ACHN (cell line): ENCODE data around the gene SLC25A36.

Source experiments
- DNase-seq: peaks from one replicate; pipeline ENCODE4 v3.0.0-alpha.2; 2015
- in situ Hi-C: cut with HindIII; loops from 2 replicates; pipeline ENCODE4 v1.10.0; 2017; ENCODE audit warnings: low sequenced_read_pairs, low pct_ligation_motif_present, low pct_unique_long_range_greater_than_20kb

SLC25A36 gene, protein sequence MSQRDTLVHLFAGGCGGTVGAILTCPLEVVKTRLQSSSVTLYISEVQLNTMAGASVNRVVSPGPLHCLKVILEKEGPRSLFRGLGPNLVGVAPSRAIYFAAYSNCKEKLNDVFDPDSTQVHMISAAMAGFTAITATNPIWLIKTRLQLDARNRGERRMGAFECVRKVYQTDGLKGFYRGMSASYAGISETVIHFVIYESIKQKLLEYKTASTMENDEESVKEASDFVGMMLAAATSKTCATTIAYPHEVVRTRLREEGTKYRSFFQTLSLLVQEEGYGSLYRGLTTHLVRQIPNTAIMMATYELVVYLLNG

DNA sequence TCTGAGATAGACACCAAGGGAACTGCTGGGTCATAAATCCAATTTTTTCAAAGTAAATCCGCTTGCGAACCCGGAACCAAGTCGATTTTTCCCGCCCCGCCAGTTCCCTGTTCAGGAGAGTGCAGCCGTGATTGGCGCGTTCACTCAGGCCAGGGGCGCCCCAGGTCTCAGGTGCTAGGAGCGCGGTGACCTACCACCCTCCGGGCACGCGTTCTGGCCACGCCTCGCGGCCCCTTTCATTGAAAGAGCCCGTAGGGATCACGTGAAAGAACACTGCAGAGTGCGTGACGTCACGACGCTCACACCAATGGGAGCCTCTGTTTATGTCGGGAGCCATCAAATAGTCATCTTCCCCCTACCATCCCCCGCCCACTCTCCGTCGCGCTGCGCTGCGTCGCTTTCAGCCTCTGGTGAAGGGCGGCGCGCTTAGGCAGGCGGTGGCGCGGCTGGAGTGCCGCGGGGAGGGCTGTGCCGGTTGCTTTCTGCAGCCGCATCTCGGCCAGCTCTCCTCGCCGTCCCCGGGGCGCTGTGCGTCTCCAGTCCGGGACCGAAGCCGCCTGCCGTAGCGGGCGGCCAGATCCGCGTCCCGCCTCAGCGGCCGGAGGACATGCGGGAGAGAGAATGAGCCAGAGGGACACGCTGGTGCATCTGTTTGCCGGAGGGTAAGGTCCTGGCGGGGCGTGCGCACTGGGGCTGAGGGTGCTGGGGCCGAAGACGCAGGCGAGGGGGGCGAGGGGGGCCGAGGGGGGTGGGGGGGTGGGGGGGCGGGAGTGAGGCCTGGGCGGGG is at the start of gene SLC25A36:
Gene SLC25A36, plus strand, starts transcription at position 403 of the 787 bp plus-strand sequence. Its CDS starts 219 bp downstream, at position 622.
- peak; percentile 96 for DNase-seq
- in situ Hi-C loops: no loop called here

DNA sequence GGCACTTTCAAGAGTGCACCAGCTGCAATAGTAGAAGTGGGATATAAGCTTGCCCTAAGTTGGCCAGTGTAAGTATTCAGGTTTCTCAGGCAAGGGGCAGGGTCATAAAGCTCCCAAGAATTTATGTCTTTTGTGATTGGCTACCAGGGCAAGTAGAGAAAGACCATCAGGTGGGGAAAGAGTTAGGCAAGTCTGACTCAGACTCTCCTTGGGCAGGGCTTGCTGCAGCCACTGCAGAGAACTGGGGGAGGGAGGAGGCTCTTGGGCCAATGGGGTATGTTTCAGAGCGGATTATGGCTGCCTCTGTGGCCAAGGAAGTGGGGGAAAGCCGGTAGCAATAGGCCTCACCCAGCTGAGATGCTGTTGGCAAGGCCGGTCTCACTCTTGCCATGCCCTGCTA is 44.6 kb upstream of the SLC25A36 start:
- DNase-seq: no peak
- in situ Hi-C loops: no loop called here

DNA sequence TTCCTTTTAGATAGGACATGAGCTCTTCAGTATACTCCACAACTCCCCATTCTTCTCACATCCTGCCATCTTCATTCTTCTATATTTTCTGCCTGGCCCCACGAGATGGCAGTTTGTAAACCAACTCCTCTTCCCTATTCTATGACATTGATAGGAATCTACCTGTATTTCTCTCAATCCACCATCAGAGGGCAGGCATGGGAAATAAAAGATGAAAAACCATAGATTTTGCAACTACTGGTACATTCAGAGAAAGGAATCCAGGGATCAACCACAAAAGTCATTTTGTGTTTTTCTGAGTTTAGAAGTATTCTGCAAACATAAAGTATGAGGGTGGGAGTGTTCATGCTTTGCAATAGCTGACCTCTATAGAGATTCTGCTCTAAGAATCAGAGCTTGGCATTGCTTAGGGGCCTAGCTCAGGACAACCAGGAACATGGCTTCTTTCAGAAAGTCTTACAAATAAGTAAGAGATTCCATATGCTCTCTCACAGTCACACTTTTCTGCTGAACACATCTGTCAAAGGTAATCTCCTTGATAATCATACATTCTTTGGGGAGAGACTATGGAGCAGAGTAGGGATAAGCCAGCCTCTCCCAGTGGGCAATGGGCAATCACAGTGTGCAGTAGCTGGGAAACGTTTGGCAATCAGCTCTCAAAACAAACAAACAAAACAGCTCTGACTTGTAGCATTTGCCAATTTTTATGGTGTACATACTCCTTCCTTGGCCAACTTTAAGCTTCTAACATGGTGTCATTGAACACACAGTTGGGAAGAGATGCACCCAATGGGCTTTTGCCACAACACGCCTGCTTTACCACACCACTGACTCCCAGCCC is 43.1 kb upstream of the SLC25A36 start:
- peak; percentile 57 for DNase-seq
- in situ Hi-C loops: no loop called here

DNA sequence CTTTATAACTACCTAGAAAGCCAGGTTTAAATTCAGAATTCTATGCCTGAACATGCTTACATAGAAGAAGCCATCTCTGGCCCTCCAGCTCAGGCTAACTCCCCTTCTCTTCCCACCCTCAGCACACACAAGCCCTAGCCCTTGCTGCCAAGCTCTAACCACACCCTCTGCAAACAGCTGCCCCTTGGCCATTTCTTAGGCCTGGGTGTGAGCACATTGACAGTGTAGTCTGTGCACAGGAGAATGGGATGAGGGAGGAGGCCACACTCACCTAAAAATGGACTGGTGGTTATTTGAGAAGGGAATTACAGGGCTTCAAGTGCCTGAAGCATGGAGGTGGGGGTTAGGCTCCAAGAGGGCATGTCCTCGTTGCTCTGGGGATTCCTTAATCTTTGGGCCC is 42.3 kb upstream of the SLC25A36 start:
- in situ Hi-C loops: no loop called here

DNA sequence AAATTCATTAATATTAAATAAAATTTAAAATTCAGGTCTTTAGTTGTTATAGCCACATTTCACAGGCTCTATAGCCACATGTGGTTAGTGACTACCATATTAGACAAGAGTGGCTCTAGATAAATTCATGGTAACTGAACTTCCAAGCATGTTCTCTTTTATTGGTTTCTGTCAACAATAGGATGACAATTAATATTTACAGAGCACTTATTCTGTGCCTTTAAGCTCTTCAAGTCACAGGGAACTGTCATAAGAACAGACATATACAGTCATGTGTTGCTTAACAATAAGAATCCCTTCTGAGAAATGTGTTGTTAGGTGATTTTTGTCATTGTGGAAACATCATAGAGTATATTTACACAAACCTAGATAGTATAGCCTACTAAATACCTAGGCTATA is 38.8 kb upstream of the SLC25A36 start:
- no peak for DNase-seq
- in situ Hi-C loops: no loop called here

More for the DNA sequence above, 42.3 kb upstream of the SLC25A36 start:
- no peak for DNase-seq

DNA sequence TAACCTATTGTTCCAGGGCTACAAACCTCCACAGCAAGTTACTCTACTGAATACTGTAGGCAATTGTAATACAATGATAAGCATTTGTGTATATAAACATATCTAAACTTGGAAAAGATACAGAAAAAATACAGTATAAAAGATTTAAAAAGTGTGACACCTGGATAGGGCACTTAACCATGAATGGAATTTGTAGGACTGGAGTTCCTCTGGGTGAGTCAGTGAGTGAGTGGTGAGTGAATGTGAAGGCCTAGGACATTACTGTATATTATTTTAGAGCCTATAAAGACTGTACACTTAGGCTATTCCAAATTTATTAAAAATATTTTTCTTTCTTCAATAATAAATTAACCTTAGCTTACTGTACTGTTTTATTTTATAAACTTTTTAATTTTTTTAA is 38.4 kb upstream of the SLC25A36 start:
- in situ Hi-C loops: no loop called here
- no peak for DNase-seq

DNA sequence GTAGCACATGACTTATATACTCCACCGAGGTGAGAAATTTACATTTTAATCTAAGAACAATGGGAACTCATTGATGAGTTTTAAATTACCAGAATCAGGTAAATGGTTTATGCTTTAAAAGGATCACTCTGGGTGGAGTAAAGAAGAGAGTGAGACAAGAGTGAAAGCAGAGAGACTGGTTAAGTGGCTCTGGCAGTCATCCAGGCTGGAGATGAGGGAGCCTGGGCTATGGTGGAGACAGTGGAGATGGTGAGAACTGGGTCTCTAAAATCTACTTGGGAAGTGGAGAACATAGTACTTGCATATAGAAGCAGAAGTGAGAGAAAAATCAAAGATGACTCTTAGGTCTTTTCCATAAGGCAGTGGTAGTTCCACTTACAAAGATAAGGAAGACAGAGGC is 37.1 kb upstream of the SLC25A36 start:
- in situ Hi-C loops: no loop called here
- no peak for DNase-seq

DNA sequence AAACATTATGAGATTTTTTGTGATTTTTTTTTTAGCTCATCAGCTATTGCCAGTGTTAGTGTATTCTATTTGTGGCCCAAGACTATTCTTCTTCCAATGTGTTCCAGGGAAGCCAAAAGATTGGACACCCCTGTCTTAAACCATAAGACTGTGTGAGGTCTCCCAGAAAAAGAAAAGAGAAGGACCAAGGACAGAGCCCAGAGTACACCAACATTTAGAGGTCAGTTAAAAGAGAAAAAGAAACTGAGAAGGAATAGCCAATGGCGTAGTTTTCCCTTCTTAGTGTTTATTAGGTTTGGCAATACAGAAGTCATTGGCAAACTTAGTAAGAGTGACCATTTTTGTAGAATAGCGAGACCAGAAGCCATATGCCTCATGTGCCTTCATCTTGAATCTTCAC is 36.1 kb upstream of the SLC25A36 start:
- in situ Hi-C loops: no loop called here
- no peak for DNase-seq

DNA sequence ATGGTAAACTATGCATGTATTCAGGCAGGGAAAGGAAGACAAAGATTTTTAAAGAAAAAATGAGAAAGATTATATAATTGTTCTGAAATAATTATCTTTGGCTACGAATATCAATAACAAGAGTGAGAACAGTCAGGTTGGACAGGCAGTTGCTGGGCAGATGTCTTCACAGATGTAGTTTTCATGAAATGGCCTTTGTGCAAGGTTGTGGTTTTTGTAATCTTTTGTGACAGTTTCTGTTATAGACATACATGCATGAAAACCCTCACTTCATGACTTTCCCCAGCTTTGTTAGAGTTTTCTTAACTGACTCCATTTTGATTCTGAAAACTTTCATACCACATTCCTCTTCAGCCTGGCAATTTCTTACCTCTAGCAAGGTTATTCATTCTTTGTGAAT is 34.9 kb upstream of the SLC25A36 start:
- DNase-seq: no peak
- in situ Hi-C loops: no loop called here

DNA sequence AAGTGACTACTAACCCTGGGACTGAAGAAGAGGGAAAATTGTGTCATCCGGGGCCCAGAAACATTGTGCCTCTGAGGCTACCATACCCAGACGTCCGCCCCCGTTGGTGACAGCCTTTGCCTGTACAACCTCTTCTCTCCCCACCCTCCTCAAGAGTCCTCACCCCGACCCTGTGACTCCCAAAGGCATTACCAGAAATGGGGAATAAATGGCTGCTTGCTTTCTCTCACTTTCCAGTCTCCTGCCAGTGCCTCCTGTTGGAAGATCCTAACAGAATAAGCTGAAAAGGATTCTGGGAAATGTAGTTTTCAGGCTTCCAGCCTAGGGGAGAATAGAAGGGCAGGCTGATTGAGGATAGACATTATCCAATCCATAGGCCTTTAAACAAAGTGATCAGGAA is 30.8 kb upstream of the SLC25A36 start:
- peak; percentile 28 for DNase-seq
- in situ Hi-C loops: no loop called here

DNA sequence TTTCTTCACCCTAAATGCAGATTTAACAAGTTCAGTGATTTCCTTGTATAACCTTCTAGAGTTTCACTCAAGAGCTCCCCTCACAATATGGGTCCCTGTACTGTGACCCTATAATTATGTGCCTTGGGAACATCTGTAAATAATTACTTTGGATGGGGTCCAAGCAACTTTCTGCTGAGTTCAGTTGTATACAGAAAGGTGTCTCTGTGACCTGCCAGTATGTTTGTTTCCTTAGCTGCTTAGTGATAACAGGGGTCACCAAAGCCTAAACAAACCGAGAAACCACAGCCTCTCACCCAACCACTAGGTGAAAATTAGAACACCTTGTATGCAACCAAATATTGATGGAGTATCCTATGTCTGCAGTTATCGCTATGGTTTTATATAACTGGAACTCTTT is 29.8 kb upstream of the SLC25A36 start:
- in situ Hi-C loops: no loop called here
- no peak for DNase-seq

DNA sequence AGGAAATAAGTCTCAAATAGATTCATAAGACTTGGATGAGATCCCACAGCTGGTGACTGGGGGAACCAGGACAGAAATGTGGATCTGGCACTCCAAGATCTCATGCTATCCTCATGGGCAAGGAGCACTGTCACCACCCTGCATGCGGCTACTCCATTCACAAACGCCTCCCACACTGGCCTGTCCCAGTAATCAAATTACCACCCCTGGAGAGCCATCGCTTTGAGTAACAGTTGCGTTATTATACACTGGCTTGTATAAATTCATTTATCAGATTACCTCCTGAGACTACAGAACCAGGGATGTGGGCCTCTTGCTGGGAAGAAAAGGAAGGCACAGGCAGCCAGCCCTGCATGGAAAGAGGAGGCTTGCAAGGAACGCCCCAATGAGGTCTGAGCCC is 27.9 kb upstream of the SLC25A36 start:
- in situ Hi-C loops: no loop called here
- DNase-seq: no peak

DNA sequence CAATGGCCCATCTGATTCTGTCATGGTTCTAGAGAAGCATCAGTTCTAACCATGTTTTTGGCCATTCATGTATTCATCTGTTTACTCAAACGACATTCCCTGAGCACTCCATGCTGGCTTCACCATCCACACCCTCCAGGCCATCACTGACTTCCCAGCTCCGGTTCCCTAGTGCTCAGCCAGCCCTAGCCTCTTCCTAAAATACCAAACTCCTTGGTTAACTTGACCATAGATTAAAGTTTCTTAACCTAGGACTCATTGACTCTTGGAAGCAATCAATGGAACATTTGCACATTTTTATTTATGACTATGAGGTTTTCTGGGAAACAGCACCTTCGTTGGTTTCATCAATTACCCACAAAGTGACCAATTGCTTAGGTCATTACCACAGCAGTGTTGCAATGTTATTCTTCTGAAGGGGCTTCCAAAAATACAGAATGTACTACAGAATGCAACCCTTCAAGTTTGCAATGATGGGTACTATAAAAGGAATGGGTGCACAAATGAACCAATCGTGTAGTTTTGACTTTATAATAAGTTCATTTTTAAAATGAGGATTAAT is 27.2 kb upstream of the SLC25A36 start:
- in situ Hi-C loops: no loop called here
- no peak for DNase-seq

DNA sequence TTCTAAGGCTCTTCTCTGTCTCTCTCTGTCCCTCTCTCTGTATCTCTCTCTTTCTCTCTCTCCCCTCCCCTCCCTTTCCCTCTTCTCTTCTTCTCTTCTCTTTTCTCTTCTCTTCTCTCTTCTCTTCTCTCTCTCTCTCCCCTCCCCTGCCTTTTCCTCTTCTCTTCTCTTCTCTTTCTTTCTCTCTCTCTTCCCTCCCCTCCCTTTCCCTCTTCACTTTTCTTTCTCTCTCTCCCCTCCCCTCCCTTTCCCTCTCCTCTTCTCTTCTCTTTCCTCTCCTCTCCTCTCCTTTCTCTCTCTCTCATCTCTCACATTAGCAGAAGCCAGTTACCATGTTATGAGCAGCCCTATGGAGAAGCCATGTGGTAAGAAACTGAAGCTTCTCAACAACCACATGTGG is 25.0 kb upstream of the SLC25A36 start:
- in situ Hi-C loops: no loop called here

DNA sequence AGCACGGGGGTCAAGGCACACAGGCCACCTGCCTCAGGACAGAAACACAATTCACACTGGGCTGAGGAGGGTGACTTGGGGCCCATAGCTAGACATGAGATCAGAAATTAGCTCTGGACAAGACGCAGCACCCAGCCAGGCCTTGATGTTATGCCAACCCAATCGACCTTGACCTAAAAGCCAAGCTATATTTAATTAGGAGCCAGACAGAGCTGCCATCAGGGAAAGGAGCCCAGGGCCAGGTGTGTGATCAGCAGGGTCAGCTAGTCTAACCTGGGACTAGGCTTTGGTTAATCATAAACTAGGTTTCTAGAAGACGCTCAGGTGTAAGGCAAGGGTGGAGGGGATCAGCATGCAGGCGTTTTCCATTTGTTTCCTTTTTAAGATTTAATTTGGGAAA is 23.9 kb upstream of the SLC25A36 start:
- in situ Hi-C loops: no loop called here
- DNase-seq: no peak

More for the DNA sequence above, 25.0 kb upstream of the SLC25A36 start:
- DNase-seq: no peak

DNA sequence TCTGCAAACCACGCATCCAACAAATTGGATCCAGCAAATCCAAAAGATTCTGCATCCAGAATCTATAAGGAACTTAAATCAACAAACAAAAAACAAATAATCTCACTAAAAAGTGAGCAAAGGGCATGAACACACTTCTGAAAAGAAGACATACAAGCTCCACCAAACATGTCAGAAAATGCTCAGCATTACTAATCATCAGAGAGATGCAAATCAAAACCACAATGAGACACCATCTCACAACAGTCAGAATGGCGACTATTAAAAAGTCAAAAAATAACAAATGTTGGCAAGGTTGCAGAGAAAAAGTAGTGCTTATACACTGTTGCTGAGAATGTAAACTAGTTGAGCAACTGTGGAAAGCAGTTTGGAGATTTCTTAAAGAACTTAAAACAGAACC is 21.6 kb upstream of the SLC25A36 start:
- DNase-seq: no peak
- in situ Hi-C loops: no loop called here

DNA sequence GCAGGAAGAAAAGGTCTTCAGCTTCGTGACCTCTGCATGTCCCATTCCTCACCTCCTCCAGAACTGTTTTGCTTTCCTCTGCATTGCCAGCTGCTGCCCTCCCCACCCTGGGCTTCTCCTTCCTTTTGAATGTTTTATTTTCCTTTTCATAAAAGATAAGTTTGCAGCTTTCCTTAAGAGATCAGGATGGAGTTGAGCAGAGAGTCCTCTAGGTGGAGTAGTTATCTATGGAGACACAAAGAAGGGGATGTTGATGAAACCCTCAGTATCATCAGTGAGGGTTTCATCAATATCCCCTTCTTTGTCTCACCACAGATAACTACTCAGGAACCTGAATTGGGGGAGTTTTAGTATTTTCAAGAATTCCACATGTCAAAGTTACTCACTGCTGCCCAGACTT is 19.0 kb upstream of the SLC25A36 start:
- peak; percentile 21 for DNase-seq
- in situ Hi-C loops: no loop called here

DNA sequence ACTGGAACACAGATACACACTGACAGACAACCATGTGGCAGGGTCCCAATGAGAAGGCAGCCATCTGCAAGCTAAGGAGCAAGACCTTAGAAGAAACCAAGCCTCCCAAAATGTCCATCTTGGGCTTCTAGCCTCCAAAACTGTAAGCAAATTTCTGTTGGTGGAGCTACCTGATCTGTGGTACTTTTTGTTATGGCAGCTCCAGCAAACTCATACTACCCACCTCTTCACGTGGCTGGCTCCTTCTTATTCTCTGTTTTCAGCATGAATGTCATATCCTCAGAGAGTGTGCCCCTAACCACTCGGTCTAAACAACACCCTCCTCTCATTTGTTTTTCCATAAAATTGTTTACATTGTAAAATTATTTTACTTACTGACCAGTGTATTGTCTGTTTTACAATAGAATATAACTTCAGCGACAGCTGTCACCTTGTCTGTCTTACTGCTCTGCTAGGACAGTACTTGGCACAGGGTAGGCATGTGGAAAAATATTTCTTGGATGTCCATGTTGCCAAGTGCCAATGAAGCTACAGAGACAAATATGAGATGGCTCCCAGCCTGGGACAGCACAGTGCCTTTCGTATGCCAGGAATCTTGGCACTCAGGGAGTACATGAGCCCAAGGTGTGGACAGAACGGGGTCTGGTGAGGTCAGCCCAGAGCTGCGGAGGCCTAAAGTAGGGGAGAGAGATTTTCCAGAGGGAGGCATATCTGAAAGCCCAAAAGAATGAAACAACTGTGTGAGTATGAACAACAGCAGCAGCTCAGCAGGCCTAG is 17.4 kb upstream of the SLC25A36 start:
- DNase-seq: no peak
- in situ Hi-C loops: no loop called here
